HepG2 (cell line): ENCODE data around the gene NOXO1. TPM values are rescaled to one million over a fixed set of nuclear protein-coding genes. Genes with fewer than 3 reads are reported as not detected.

ENCODE experiments used
- AGO1 ChIP-seq: fragments of 200-400 bp; formaldehyde crosslinking; IDR thresholded peaks from 2 replicates; pipeline ENCODE4 v1.6.1; 2017; ENCODE audit warnings: mild to moderate bottlenecking, low read depth, low read length, moderate library complexity; ENCODE audit not compliant: poor library complexity, severe bottlenecking
- AKAP8 ChIP-seq: sonication (generic); formaldehyde crosslinking; IDR thresholded peaks from 2 replicates; pipeline ENCODE4 v1.5.1; 2020; ENCODE audit warnings: mild to moderate bottlenecking, missing genetic modification reagents
- BHLHE40 ChIP-seq: IDR thresholded peaks from 2 replicates; pipeline ENCODE4 v1.6.1; 2011; ENCODE audit warnings: low read length, improper control_type of control experiment
- BORCS8-MEF2B ChIP-seq: sonication (generic); formaldehyde crosslinking; IDR thresholded peaks from 2 replicates; pipeline ENCODE4 v1.8.0; 2022; ENCODE audit warnings: mild to moderate bottlenecking, missing genetic modification reagents
- BRCA1 ChIP-seq: sonication (generic); formaldehyde crosslinking; IDR thresholded peaks from 2 replicates; pipeline ENCODE4 v1.4.0; 2020; ENCODE audit warnings: missing genetic modification reagents
- CEBPG ChIP-seq: IDR thresholded peaks from 2 replicates; pipeline ENCODE4 v1.6.1; 2016
- JDP2 ChIP-seq: sonication (generic); formaldehyde crosslinking; IDR thresholded peaks from 2 replicates; pipeline ENCODE4 v1.8.1; 2022; ENCODE audit warnings: missing genetic modification reagents, borderline replicate concordance
- MBNL3 ChIP-seq: fragments of 250-450 bp; sonication (Bioruptor Pico); conservative IDR thresholded peaks from 2 replicates; pipeline ENCODE4 v1.8.0; 2022; ENCODE audit warnings: mild to moderate bottlenecking, inconsistent platforms
- MED8 ChIP-seq: sonication (generic); formaldehyde crosslinking; IDR thresholded peaks from 2 replicates; pipeline ENCODE4 v1.8.1; 2023; ENCODE audit warnings: mild to moderate bottlenecking, missing genetic modification reagents; ENCODE audit not compliant: insufficient replicate concordance
- MEIS1 ChIP-seq: sonication (generic); formaldehyde crosslinking; IDR thresholded peaks from 2 replicates; pipeline ENCODE4 v1.9.0; 2021; ENCODE audit warnings: mild to moderate bottlenecking, missing genetic modification reagents, moderate library complexity, borderline replicate concordance
- RARA ChIP-seq: IDR thresholded peaks from 2 replicates; pipeline ENCODE4 v1.6.1; 2016; ENCODE audit warnings: missing genetic modification reagents, missing compliant biosample characterization
- SMARCE1 ChIP-seq: fragments of 450-650 bp; IDR thresholded peaks from 2 replicates; pipeline ENCODE4 v1.6.1; 2017; ENCODE audit warnings: borderline replicate concordance
- TBX3 ChIP-seq: fragments of 450-650 bp; IDR thresholded peaks from 2 replicates; pipeline ENCODE4 v1.6.1; 2017; ENCODE audit warnings: antibody characterized with exemption, mild to moderate bottlenecking, inconsistent platforms, borderline replicate concordance
- TOPORS ChIP-seq: sonication (generic); formaldehyde crosslinking; IDR thresholded peaks from 2 replicates; pipeline ENCODE4 v1.8.0; 2023; ENCODE audit warnings: mild to moderate bottlenecking, missing genetic modification reagents
- TP53 ChIP-seq: sonication (generic); formaldehyde crosslinking; conservative IDR thresholded peaks from 2 replicates; pipeline ENCODE4 v1.4.0; 2020; ENCODE audit warnings: missing genetic modification reagents
- ZBTB1 ChIP-seq: sonication (generic); formaldehyde crosslinking; IDR thresholded peaks from 2 replicates; pipeline ENCODE4 v1.4.0; 2020; ENCODE audit warnings: missing genetic modification reagents, borderline replicate concordance
- ZFP41 ChIP-seq: sonication (generic); formaldehyde crosslinking; IDR thresholded peaks from 2 replicates; pipeline ENCODE4 v1.4.0; 2020; ENCODE audit warnings: mild to moderate bottlenecking, missing genetic modification reagents, borderline replicate concordance
- ZFP90 ChIP-seq: sonication (generic); formaldehyde crosslinking; IDR thresholded peaks from 2 replicates; pipeline ENCODE4 v1.8.0; 2022; ENCODE audit warnings: missing genetic modification reagents, mild to moderate bottlenecking, inconsistent platforms, borderline replicate concordance
- ZFYVE20 ChIP-seq: sonication (generic); formaldehyde crosslinking; IDR thresholded peaks from 2 replicates; pipeline ENCODE4 v1.8.0; 2023; ENCODE audit warnings: low read depth, mild to moderate bottlenecking, moderate library complexity, missing genetic modification reagents, borderline replicate concordance
- ZNF232 ChIP-seq: sonication (generic); formaldehyde crosslinking; IDR thresholded peaks from 2 replicates; pipeline ENCODE4 v1.4.0; 2020; ENCODE audit warnings: missing genetic modification reagents, borderline replicate concordance
- ZNF670 ChIP-seq: sonication (generic); formaldehyde crosslinking; IDR thresholded peaks from 2 replicates; pipeline ENCODE4 v1.8.0; 2022; ENCODE audit warnings: mild to moderate bottlenecking, missing genetic modification reagents, borderline replicate concordance
- ZNF672 ChIP-seq: sonication (generic); formaldehyde crosslinking; IDR thresholded peaks from 2 replicates; pipeline ENCODE4 v1.8.1; 2022; ENCODE audit warnings: missing genetic modification reagents
- ZNF781 ChIP-seq: sonication (generic); formaldehyde crosslinking; IDR thresholded peaks from 2 replicates; pipeline ENCODE4 v1.5.1; 2020; ENCODE audit warnings: borderline replicate concordance, mild to moderate bottlenecking, missing genetic modification reagents; ENCODE audit errors: not compliant biosample characterization
- polyA plus RNA-seq, 8 experiments: library from polyadenylated mRNA; depleted of rRNA in 3 of 8; stranded (reverse) in 7 of 8; unstranded in 1 of 8; fragments of >200 nt; fragmentation: Illumina TruSeq in 4 of 8; extraction: Trizol in 4 of 8; gene quantifications; 2 replicates each; pipeline versions ENCODE4 v1.2.1 to v1.2.3, GENCODE V29; 2011 to 2016; ENCODE audit warnings: low read depth in 4 of 8, missing spikeins in 1 of 8, mixed read lengths in 1 of 8; ENCODE audit not compliant: insufficient read depth in 1 of 8
- total RNA-seq, 5 experiments: library from RNA; depleted of rRNA; stranded (reverse); fragments of >200 nt; fragmentation: Illumina TruSeq; extraction: Trizol; gene quantifications; 2 replicates each; pipeline ENCODE4 v1.2.3, GENCODE V29; 2016; ENCODE audit warnings: low read depth in 1 of 5
- TF ChIP-seq, protein P1 (sequence below), 2 experiments: fragments of 450-650 bp in 1 of 2; sonication (generic) in 1 of 2; formaldehyde crosslinking; IDR thresholded peaks; 2 replicates each; pipeline versions ENCODE4 v1.5.0 to v1.8.0; 2020 to 2022; ENCODE audit warnings: mild to moderate bottlenecking in 1 of 2, missing genetic modification reagents in 1 of 2
- TF ChIP-seq, protein P2 (sequence below): sonication (generic); formaldehyde crosslinking; IDR thresholded peaks from 2 replicates; pipeline ENCODE4 v1.8.1; 2023; ENCODE audit warnings: mild to moderate bottlenecking, missing genetic modification reagents, borderline replicate concordance
- TF ChIP-seq, protein P3 (sequence below): fragments of 450-650 bp; IDR thresholded peaks from 2 replicates; pipeline ENCODE4 v1.6.1; 2016

NOXO1 gene
- total and polyA plus RNA-seq, 2 of the 13 experiments (the other 11 are each of a cell fraction or from before 2014, with no cell fraction given): 0.69 to 1.4 TPM

DNA sequence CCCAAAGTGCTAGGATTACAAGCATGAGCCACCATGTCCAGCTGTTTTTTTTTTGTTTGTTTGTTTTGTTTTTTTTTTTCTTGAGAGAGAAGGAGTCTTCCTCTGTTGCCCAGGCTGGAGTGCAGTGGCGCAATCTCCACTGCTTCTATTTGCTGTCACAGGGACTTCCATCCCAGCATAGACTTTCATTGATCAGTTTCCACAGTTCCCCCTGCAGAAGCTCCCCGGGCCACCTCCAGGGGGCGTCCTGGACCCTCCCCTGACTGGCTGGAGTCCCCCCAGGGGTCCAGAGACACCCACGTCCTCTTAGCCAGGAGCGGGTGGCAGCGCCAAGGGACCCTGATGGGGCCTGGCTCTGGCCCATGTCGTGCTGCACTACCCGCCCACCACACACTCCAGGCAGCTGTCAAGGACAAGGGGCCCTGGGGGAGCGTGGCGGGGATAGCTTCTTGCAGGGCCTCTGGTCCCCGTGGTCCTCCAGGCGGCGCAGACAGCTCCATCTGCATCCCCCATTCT lies 35.2 kb upstream of the NOXO1 start (continued):
- TF ChIP-seq TOPORS (CRISPR knock-in tag): no peak
- no peak for TF ChIP-seq ZNF232
- no peak for TF ChIP-seq BRCA1
- TF ChIP-seq, protein P1, sequence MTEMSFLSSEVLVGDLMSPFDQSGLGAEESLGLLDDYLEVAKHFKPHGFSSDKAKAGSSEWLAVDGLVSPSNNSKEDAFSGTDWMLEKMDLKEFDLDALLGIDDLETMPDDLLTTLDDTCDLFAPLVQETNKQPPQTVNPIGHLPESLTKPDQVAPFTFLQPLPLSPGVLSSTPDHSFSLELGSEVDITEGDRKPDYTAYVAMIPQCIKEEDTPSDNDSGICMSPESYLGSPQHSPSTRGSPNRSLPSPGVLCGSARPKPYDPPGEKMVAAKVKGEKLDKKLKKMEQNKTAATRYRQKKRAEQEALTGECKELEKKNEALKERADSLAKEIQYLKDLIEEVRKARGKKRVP (CRISPR knock-in tag; IDR thresholded peaks at IDR 0.05): no peak
- TF ChIP-seq ZFP90 (CRISPR knock-in tag): no peak
- no peak for TF ChIP-seq ZNF672
- TF ChIP-seq AKAP8 (CRISPR knock-in tag): no peak
- TF ChIP-seq ZFP41 (CRISPR knock-in tag): no peak
- TF ChIP-seq, protein P2, sequence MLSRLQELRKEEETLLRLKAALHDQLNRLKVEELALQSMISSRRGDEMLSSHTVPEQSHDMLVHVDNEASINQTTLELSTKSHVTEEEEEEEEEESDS (CRISPR knock-in tag): no peak
- no peak for TF ChIP-seq RARA (CRISPR knock-in tag)
- no peak for TF ChIP-seq ZFYVE20 (CRISPR knock-in tag)
- TF ChIP-seq ZBTB1 (CRISPR knock-in tag): no peak
- TF ChIP-seq BORCS8-MEF2B: no peak
- TF ChIP-seq JDP2 (CRISPR knock-in tag): no peak
- no peak for TF ChIP-seq SMARCE1
- no peak for TF ChIP-seq TBX3
- peak; percentile 88 for TF ChIP-seq CEBPG (CRISPR knock-in tag)
- no peak for TF ChIP-seq MBNL3
- TF ChIP-seq AGO1: no peak
- TF ChIP-seq MED8 (CRISPR knock-in tag): no peak
- TF ChIP-seq, protein P3, sequence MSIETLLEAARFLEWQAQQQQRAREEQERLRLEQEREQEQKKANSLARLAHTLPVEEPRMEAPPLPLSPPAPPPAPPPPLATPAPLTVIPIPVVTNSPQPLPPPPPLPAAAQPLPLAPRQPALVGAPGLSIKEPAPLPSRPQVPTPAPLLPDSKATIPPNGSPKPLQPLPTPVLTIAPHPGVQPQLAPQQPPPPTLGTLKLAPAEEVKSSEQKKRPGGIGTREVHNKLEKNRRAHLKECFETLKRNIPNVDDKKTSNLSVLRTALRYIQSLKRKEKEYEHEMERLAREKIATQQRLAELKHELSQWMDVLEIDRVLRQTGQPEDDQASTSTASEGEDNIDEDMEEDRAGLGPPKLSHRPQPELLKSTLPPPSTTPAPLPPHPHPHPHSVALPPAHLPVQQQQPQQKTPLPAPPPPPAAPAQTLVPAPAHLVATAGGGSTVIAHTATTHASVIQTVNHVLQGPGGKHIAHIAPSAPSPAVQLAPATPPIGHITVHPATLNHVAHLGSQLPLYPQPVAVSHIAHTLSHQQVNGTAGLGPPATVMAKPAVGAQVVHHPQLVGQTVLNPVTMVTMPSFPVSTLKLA: 0 out of 2 replicates have a peak, but pooled peaks have one; percentile 3
- TF ChIP-seq MEIS1 (CRISPR knock-in tag): 0 out of 2 replicates have a peak, but pooled peaks have one; percentile 40
- no peak for TF ChIP-seq ZNF781 (CRISPR knock-in tag)
- TF ChIP-seq BHLHE40: no peak
- TF ChIP-seq TP53 (CRISPR knock-in tag): no peak
- 0 out of 2 replicates have a peak, but pooled peaks have one; percentile 10 for TF ChIP-seq ZNF670
